NK-92 treated with Interleukin-12 subunit alpha and Interleukin-12 subunit beta, amount 100 ng/mL, for 24 hours (cell line): ENCODE measurements around the gene TP73.

Experiments used
- DNase-seq: peaks from one replicate; lab custom pipeline; 2025; lab: John Stamatoyannopoulos, UW

TP73 gene

GRCh38 chr1:3634059-3634800 is 18.1 kb upstream of the TP73 start:
- DNase-seq, result no peak

GRCh38 chr1:3636080-3636479 is 16.2 kb upstream of the TP73 start:
- no peak for DNase-seq

- DNase-seq, result no peak
These were observed 15.8 kb upstream of the TP73 start for GRCh38 chr1:3636531-3636930.

- no peak for DNase-seq
These were observed 14.3 kb upstream of the TP73 start for GRCh38 chr1:3638027-3638426.

GRCh38 chr1:3638676-3639075 is 13.6 kb upstream of the TP73 start:
- DNase-seq, result no peak

- no peak for DNase-seq
These were observed 12.9 kb upstream of the TP73 start for GRCh38 chr1:3639397-3639911.

- no peak for DNase-seq
These were observed 12.0 kb upstream of the TP73 start for GRCh38 chr1:3640121-3640837.

- DNase-seq, result no peak
These were observed 11.1 kb upstream of the TP73 start for GRCh38 chr1:3641046-3641760.

- no peak for DNase-seq
These were observed 10.5 kb upstream of the TP73 start for GRCh38 chr1:3641816-3642215.

GRCh38 chr1:3642919-3643675 is 9.2 kb upstream of the TP73 start:
- no peak for DNase-seq

GRCh38 chr1:3644273-3644672 is 8.0 kb upstream of the TP73 start:
- no peak for DNase-seq

GRCh38 chr1:3645247-3645646 is 7.1 kb upstream of the TP73 start:
- DNase-seq, result no peak

GRCh38 chr1:3645666-3646355 is 6.5 kb upstream of the TP73 start:
- no peak for DNase-seq

- no peak for DNase-seq
These were observed 5.7 kb upstream of the TP73 start for GRCh38 chr1:3646596-3646995.

- peak; percentile 77 for DNase-seq
These were observed 2.7 kb upstream of the TP73 start, which contains the start of gene WRAP73 for GRCh38 chr1:3649342-3650247. Gene WRAP73 (minus strand): TSS chr1:3650103. CDS start chr1:3649999, 104 bp downstream.

- no peak for DNase-seq
These were observed 1.9 kb upstream of the TP73 start for GRCh38 chr1:3650248-3651025.

GRCh38 chr1:3651026-3651929 is 1.0 kb upstream of the TP73 start:
- DNase-seq, result no peak

GRCh38 chr1:3652548-3653285 is 401 bp downstream of the TP73 start:
- no peak for DNase-seq
